ENCODE data around the gene TEK.

GRCh38 chr9:27258662-27259061 is 149.6 kb downstream of the TEK start:
- no peak for TF ChIP-seq CTCF (IDR thresholded peaks at IDR 0.05)
- TF ChIP-seq EZH2 (IDR thresholded peaks at IDR 0.05; ENCODE audit: borderline replicate concordance, insufficient read depth, low read depth, low read length, poor library complexity, severe bottlenecking): no peak
